Endothelial cell of umbilical vein (primary cell): ENCODE data around the gene C3orf62. TPM values are rescaled to one million over a fixed set of nuclear protein-coding genes. Genes with fewer than 3 reads are reported as not detected.

ENCODE experiments used
- BruUV-seq: library from RNA; stranded (reverse); fragments of 400-500 nt; replicated peaks from 2 replicates; lab custom pipeline; 2021; lab: Mats Ljungman, UMichigan
- CTCF ChIA-PET: fragments of 300-600, 350-600 bp; sonication (Branson Sonifier 250); formaldehyde crosslinking; loops from one replicate; lab custom pipeline; 2021; ENCODE audit warnings: antibody characterized with exemption, inconsistent platforms; lab: Charles Lee
- POLR2A ChIA-PET: fragments of 300-600, 350-600 bp; sonication (Branson Sonifier 250); formaldehyde crosslinking; loops from one replicate; lab custom pipeline; 2021; ENCODE audit warnings: antibody characterized with exemption, inconsistent platforms; lab: Charles Lee
- DNase-seq: peaks from one replicate; pipeline ENCODE4 v3.0.0-alpha.2; 2011; ENCODE audit warnings: low read depth, low spot score
- FAIRE-seq: peaks from 2 replicates; lab custom pipeline; 2011; peaks lifted over from hg19 to GRCh38; lab: Jason Lieb, UNC
- H2AFZ ChIP-seq: 2 replicates; pipeline ENCODE4 v1.6.0; 2012; ENCODE audit warnings: low read depth, low read length, control low read depth, inconsistent platforms
- H3K27ac ChIP-seq: 2 replicates; pipeline ENCODE4 v1.5.1; 2011; ENCODE audit warnings: low read depth, mild to moderate bottlenecking, control low read depth, low read length, moderate library complexity; ENCODE audit not compliant: insufficient read depth
- H3K27me3 ChIP-seq, 2 experiments: 2 replicates each; pipeline versions ENCODE4 v1.6.0 to v1.6.1; 2011; ENCODE audit warnings: low read length in 2 of 2, mixed read lengths in 1 of 2; ENCODE audit not compliant: control insufficient read depth in 2 of 2, insufficient read depth in 2 of 2
- H3K36me3 ChIP-seq, 2 experiments: 2 replicates in 1 of 2; 3 replicates in 1 of 2; pipeline ENCODE4 v1.5.1; 2011; ENCODE audit warnings: low read length in 2 of 2, mild to moderate bottlenecking in 1 of 2, moderate library complexity in 1 of 2; ENCODE audit not compliant: control insufficient read depth in 2 of 2, insufficient read depth in 2 of 2; ENCODE audit errors: extremely low read depth in 1 of 2
- H3K4me1 ChIP-seq: 3 replicates; pipeline ENCODE4 v1.5.1; 2011; ENCODE audit warnings: mild to moderate bottlenecking, low read length; ENCODE audit not compliant: control insufficient read depth, insufficient read depth; ENCODE audit errors: extremely low read depth
- H3K4me2 ChIP-seq: 2 replicates; pipeline ENCODE4 v1.6.1; 2011; ENCODE audit warnings: low read length, control low read depth, mixed read lengths; ENCODE audit not compliant: insufficient read depth
- H3K4me3 ChIP-seq, 3 experiments: fragments of 200-600 bp in 1 of 3; sonication (generic), shearing (Covaris generic) in 1 of 3; replicated peaks in 1 of 3; 2 replicates each; pipeline ENCODE4 v1.5.1; 2011 to 2016; ENCODE audit warnings: control low read depth in 3 of 3, low read length in 3 of 3, mild to moderate bottlenecking in 2 of 3, inconsistent platforms in 1 of 3, low read depth in 1 of 3, moderate library complexity in 1 of 3; ENCODE audit not compliant: insufficient read depth in 1 of 3
- H3K79me2 ChIP-seq: 2 replicates; pipeline ENCODE4 v1.6.0; 2012; ENCODE audit warnings: low read length, inconsistent platforms; ENCODE audit not compliant: control insufficient read depth, insufficient read depth
- H3K9ac ChIP-seq: replicated peaks from 2 replicates; pipeline ENCODE3; 2011; ENCODE audit warnings: low read length, control low read depth; ENCODE audit not compliant: insufficient read depth; ENCODE audit errors: extremely low read depth
- H3K9me1 ChIP-seq: replicated peaks from 3 replicates; pipeline ENCODE4 v1.6.0; 2011; ENCODE audit warnings: mild to moderate bottlenecking, low read length; ENCODE audit not compliant: control insufficient read depth, insufficient read depth; ENCODE audit errors: extremely low read depth
- H3K9me3 ChIP-seq: replicated peaks from 2 replicates; pipeline ENCODE4 v1.5.1; 2012; ENCODE audit warnings: low read length, inconsistent platforms; ENCODE audit not compliant: control insufficient read depth, insufficient read depth
- H4K20me1 ChIP-seq: replicated peaks from 2 replicates; pipeline ENCODE3; 2011; ENCODE audit warnings: mild to moderate bottlenecking, low read length; ENCODE audit not compliant: control insufficient read depth, insufficient read depth; ENCODE audit errors: extremely low read depth
- EZH2 ChIP-seq: IDR thresholded peaks from 2 replicates; pipeline ENCODE4 v1.6.1; 2012; ENCODE audit warnings: borderline replicate concordance, low read depth, mild to moderate bottlenecking, moderate library complexity, low read length, inconsistent platforms; ENCODE audit not compliant: severe bottlenecking
- FOS ChIP-seq: IDR thresholded peaks from 2 replicates; pipeline ENCODE4 v1.6.1; 2011; ENCODE audit warnings: mild to moderate bottlenecking, low read length, moderate library complexity, borderline replicate concordance; ENCODE audit not compliant: insufficient read depth
- GATA2 ChIP-seq: IDR thresholded peaks from 2 replicates; pipeline ENCODE4 v1.7.0; 2011; ENCODE audit warnings: low read depth, mild to moderate bottlenecking, moderate library complexity, mixed read lengths, low read length; ENCODE audit not compliant: insufficient read length, insufficient read depth
- JUN ChIP-seq: IDR thresholded peaks from 2 replicates; pipeline ENCODE4 v1.6.1; 2011; ENCODE audit warnings: borderline replicate concordance, low read depth; ENCODE audit not compliant: insufficient read length, insufficient read depth
- MYC ChIP-seq: IDR thresholded peaks from one replicate; pipeline ENCODE4 v1.6.1; 2011; ENCODE audit warnings: mild to moderate bottlenecking, low read depth, low read length
- POLR2A ChIP-seq: IDR thresholded peaks from 2 replicates; pipeline ENCODE4 v1.6.1; 2012; ENCODE audit warnings: low read depth, mild to moderate bottlenecking, control low read depth, low read length
- POLR2AphosphoS5 ChIP-seq: IDR thresholded peaks from 2 replicates; pipeline ENCODE4 v1.6.1; 2012; ENCODE audit warnings: low read depth, mild to moderate bottlenecking, control low read depth, low read length, moderate library complexity; ENCODE audit not compliant: insufficient read depth
- dilution Hi-C: fragments of 300-500 bp; cut with MboI; formaldehyde crosslinking; loops from one replicate; pipeline ENCODE4 v1.15.0; 2019; ENCODE audit warnings: low sequenced_read_pairs; ENCODE audit not compliant: extremely low pct_ligation_motif_present
- intact Hi-C: fragments of 100-400 bp; cut with micrococcal nuclease; formaldehyde crosslinking; loops from one replicate; pipeline ENCODE4 v1.10.0; 2022
- polyA plus RNA-seq, 4 experiments: library from polyadenylated mRNA; depleted of rRNA in 3 of 4; stranded (reverse) in 3 of 4; unstranded in 1 of 4; fragments of >200 nt; gene quantifications; 2 replicates each; pipeline versions ENCODE4 v1.2.1 to v1.2.3, GENCODE V29; 2011 to 2012; ENCODE audit warnings: missing spikeins in 1 of 4
- total RNA-seq: library from RNA; stranded (reverse); gene quantifications from 2 replicates; pipeline ENCODE4 v1.2.3, GENCODE V29; 2021
- TF ChIP-seq, protein P1 (sequence below): IDR thresholded peaks from 2 replicates; pipeline ENCODE4 v1.6.1; 2011; ENCODE audit not compliant: insufficient read depth, insufficient read length
- TF ChIP-seq, protein P2 (sequence below), 2 donors: IDR thresholded peaks; 1 replicate in 1 of 2; 2 replicates in 1 of 2; pipeline ENCODE4 v1.5.1; 2011; ENCODE audit warnings: low read length in 2 of 2, mild to moderate bottlenecking in 2 of 2, moderate library complexity in 2 of 2, control low read depth in 1 of 2, inconsistent platforms in 1 of 2, low read depth in 1 of 2; ENCODE audit not compliant: insufficient read depth in 1 of 2; ENCODE audit errors: extremely low read depth in 1 of 2

C3orf62 gene
- total and polyA plus RNA-seq, 2 donors (not counting 3 experiments of a cell fraction or from before 2014, with no cell fraction given), result 2.8 to 5.6 TPM

DNA sequence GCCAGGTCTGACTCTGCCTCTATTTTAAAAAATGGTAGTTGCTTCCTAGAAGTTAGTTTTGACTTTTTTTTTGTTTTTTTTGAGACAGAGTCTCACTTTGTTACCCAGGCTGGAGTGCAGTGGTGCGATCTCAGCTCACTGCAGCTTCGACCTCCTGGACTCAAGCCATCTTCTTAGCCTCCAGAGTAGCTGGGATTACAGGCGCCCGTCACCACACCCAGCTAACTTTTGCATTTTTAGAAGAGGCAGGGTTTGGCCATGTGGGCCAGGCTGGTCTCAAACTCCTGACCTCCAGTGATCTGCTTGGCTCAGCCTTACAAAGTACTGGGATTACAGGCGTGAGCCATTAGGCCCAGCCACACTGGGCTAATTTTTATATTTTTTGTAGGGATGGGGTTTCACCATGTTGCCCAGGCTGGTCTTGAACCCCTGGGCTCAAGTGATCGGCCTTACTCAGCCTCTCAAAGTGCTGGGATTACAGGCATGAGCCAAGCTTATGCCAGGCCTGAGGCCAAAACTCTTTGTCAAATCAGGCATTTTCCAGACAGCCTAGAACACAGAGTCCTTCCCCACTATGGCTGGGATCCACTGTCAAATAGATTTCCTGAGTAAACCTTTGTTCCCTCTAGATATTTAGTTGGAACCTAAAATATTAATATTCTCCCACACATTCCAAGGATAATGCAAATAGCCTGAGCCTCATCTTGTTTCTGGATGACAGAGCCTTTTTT is 13.7 kb downstream of the C3orf62 start:
- intact Hi-C loops, result no loop called here
- ChIA-PET CTCF (interaction anchor here (0.6 to 1.2 kb wide), 2 partner anchors 9 to 92 kb away, joined by 3 to 4 read pairs; partner anchors contain the start of gene KLHDC8B), POLR2A (no interaction called here)
- Histone ChIP-seq H3K4me1 (no peaks in the 10 kb centered on the region), H3K9me3 (no peaks in the 10 kb centered on the region), H3K27me3 (no peaks in the 10 kb centered on the region), H3K36me3 (no peaks in the 10 kb centered on the region), H3K27ac (no peak overlapping the region), H3K4me2 (no peak overlapping the region), H3K9me1 (no peaks in the 10 kb centered on the region), H3K9ac (no peak overlapping the region), H3K79me2 (no peaks in the 10 kb centered on the region), H4K20me1 (no peaks in the 10 kb centered on the region), H2AFZ (no peak overlapping the region), H3K4me3 (no peak overlapping the region)
- dilution Hi-C loops, result no loop called here
- TF ChIP-seq POLR2AphosphoS5, result no peak
- TF ChIP-seq, protein P1, sequence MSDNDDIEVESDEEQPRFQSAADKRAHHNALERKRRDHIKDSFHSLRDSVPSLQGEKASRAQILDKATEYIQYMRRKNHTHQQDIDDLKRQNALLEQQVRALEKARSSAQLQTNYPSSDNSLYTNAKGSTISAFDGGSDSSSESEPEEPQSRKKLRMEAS, result no peak
- no peak for TF ChIP-seq JUN
- TF ChIP-seq, protein P2, sequence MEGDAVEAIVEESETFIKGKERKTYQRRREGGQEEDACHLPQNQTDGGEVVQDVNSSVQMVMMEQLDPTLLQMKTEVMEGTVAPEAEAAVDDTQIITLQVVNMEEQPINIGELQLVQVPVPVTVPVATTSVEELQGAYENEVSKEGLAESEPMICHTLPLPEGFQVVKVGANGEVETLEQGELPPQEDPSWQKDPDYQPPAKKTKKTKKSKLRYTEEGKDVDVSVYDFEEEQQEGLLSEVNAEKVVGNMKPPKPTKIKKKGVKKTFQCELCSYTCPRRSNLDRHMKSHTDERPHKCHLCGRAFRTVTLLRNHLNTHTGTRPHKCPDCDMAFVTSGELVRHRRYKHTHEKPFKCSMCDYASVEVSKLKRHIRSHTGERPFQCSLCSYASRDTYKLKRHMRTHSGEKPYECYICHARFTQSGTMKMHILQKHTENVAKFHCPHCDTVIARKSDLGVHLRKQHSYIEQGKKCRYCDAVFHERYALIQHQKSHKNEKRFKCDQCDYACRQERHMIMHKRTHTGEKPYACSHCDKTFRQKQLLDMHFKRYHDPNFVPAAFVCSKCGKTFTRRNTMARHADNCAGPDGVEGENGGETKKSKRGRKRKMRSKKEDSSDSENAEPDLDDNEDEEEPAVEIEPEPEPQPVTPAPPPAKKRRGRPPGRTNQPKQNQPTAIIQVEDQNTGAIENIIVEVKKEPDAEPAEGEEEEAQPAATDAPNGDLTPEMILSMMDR (IDR thresholded peaks at IDR 0.05; ENCODE audit: extremely low read depth in 1 of 2, insufficient read depth in 1 of 2, low read depth in 1 of 2, low read length in 2 of 2), result no peak
- TF ChIP-seq MYC, result no peak
- no peak for TF ChIP-seq POLR2A
- no peak for TF ChIP-seq GATA2
- TF ChIP-seq FOS, result no peak
- no peak for TF ChIP-seq EZH2
- no peak for DNase-seq
- BruUV-seq, result no TSS peak
- no peak for FAIRE-seq
